ENCODE results near the gene ZG16B. TPM values are rescaled to one million over a fixed set of nuclear protein-coding genes. Genes with fewer than 3 reads are reported as not detected.

Gene ZG16B
- total RNA-seq, 4 donors from 2014 or later, result 17.7 to 80.5 (median 23.4) TPM

GRCh38 chr16:2814551-2815298, 15.4 kb upstream of the ZG16B start:
- DNase-seq (ENCODE audit: low spot score in 2 of 2), result peak; percentile 54 to 79
- Histone ChIP-seq H3K4me1 (peaks cover 10% of the 10 kb centered on the region), H3K27ac (no peak overlapping the region), H3K9me3 (no peaks in the 10 kb centered on the region), H3K27me3 (peaks cover 48% of the 10 kb centered on the region), H3K36me3 (no peaks in the 10 kb centered on the region), H3K4me3 (no peak overlapping the region)
- TF ChIP-seq EP300 (IDR thresholded peaks at IDR 0.05), result no peak
- TF ChIP-seq POLR2AphosphoS5 (IDR thresholded peaks at IDR 0.05), result no peak
- no peak for TF ChIP-seq CTCF (IDR thresholded peaks at IDR 0.05)
- TF ChIP-seq POLR2A (IDR thresholded peaks at IDR 0.05), result no peak
- 81% methylated on average over 11 of the region's 20 CpGs for WGBS

DNA sequence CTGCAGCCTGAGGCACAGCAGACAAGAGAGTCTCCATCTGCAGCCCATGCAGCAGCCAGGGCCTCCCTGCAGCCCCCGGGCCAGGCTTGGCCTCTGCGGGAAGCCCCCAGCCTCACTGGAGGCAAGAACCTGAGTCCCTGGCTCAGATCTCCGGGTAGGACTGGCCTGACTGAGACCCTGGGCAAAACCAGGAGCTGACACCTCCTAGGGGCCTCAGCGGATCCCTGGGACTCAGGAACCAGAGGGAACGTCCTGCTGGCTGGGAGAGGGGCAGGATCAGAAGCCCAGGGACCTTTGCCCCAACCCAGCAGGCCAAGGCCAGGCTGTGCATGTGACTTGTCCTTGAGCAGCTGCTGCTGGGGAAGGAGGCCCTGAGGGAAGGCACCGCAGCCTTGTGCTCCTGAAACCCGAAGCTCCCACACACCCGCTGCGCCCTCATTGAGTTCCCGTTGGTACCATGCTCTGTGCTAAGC, 14.8 kb upstream of the ZG16B start:
- Histone ChIP-seq H3K36me3 (no peaks in the 10 kb centered on the region), H3K4me3 (no peak overlapping the region), H3K27ac (no peak overlapping the region), H3K4me1 (peaks cover 10% of the 10 kb centered on the region), H3K9me3 (no peaks in the 10 kb centered on the region), H3K27me3 (peaks cover 55% of the 10 kb centered on the region)
- peak; percentile 36 to 74 for DNase-seq (ENCODE audit: low spot score in 2 of 2)
- 78% methylated on average over 7 of the region's 10 CpGs for WGBS
- TF ChIP-seq EP300 (IDR thresholded peaks at IDR 0.05) (no peak), CTCF (IDR thresholded peaks at IDR 0.05) (no peak), POLR2A (IDR thresholded peaks at IDR 0.05) (no peak), POLR2AphosphoS5 (IDR thresholded peaks at IDR 0.05) (no peak)

DNA sequence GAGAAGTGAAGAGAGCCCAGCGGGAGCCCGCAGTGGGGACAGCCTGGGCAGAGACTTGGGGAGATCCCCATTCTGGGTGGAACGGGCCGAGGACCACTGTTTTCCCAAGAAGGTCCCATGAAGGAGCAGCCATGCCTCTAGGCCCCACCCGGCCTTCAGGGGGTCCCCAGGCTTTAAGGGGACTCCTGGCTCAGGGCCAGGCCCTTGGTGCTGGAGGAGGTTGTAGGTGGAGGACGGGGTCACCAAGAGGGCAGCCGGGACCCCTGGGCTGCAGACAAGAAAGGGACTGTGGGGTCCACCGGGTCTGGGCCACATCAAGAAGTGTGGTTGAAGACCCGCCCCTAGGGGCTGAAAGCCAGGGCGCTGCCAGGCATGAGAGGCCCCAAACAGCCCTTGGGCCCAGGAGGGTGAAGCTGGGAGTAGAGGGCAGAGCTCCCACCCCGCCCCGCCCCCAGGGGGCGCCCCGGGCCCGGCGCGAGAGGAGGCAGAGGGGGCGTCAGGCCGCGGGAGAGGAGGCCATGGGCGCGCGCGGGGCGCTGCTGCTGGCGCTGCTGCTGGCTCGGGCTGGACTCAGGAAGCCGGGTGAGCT, 13.3 kb upstream of the ZG16B start, which contains the start of gene PRSS21:
Gene PRSS21, plus strand, starts transcription at position 487 of the 589 bp plus-strand sequence. Its CDS starts 32 bp downstream, at position 519.
- H3K27me3 ChIP-seq, result peaks cover 56% of the 10 kb centered on the region
- H3K4me1 ChIP-seq, result peaks cover 6% of the 10 kb centered on the region
- TF ChIP-seq POLR2A (IDR thresholded peaks at IDR 0.05), result no peak
- TF ChIP-seq POLR2AphosphoS5 (IDR thresholded peaks at IDR 0.05), result no peak
- no peaks in the 10 kb centered on the region for H3K36me3 ChIP-seq
- DNase-seq (ENCODE audit: low spot score in 2 of 2), result peak; percentile 50 to 62
- no peak within 1 kb of the TSS for H3K4me3 ChIP-seq
- WGBS, result 88% methylated on average over 9 of the region's 28 CpGs
- no peak within 1 kb of the TSS for H3K27ac ChIP-seq
- H3K9me3 ChIP-seq, result no peaks in the 10 kb centered on the region

GRCh38 chr16:2817340-2818271, 12.5 kb upstream of the ZG16B start:
- WGBS, result 52% methylated on average over 34 of the region's 68 CpGs
- H3K27me3 ChIP-seq, result peaks cover 51% of the 10 kb centered on the region

More at GRCh38 chr16:2817340-2818271, 12.5 kb upstream of the ZG16B start:
- no peaks in the 10 kb centered on the region for H3K9me3 ChIP-seq
- no peak overlapping the region for H3K4me3 ChIP-seq
- H3K36me3 ChIP-seq, result no peaks in the 10 kb centered on the region
- H3K27ac ChIP-seq, result no peak overlapping the region
- no peaks in the 10 kb centered on the region for H3K4me1 ChIP-seq
- no peak for TF ChIP-seq POLR2AphosphoS5 (IDR thresholded peaks at IDR 0.05)
- no peak for TF ChIP-seq CTCF (IDR thresholded peaks at IDR 0.05)
- TF ChIP-seq EP300 (IDR thresholded peaks at IDR 0.05), result no peak
- TF ChIP-seq POLR2A (IDR thresholded peaks at IDR 0.05), result no peak
- DNase-seq (ENCODE audit: low spot score in 2 of 2), result peak; percentile 57 to 74
